DOHH2 (cell line): ENCODE measurements around the gene RAB7A.
A peak's percentile ranks its signal among the peaks of the same experiment; 100 is the strongest.
"Not testable (repeated sequence)": the region's sequence is repeated elsewhere in the genome, so short reads cannot be mapped to it uniquely, and the experiment has no call there.

Source experiments
- H3F3A ChIP-seq: fragments of 200-600 bp; sonication (generic), shearing (Covaris generic); 2 replicates; pipeline ENCODE4 v1.6.0; 2016; ENCODE audit warnings: antibody characterized with exemption, mild to moderate bottlenecking; ENCODE audit not compliant: control insufficient read depth, insufficient read depth
- H3K27ac ChIP-seq: fragments of 200-600 bp; sonication (generic); 2 replicates; pipeline ENCODE4 v1.5.1; 2014; ENCODE audit warnings: low read depth, mild to moderate bottlenecking, low read length, moderate library complexity
- H3K27me3 ChIP-seq: fragments of 200-600 bp; sonication (generic); 2 replicates; pipeline ENCODE4 v1.6.1; 2014; ENCODE audit warnings: mild to moderate bottlenecking, low read length, mixed read lengths; ENCODE audit not compliant: control insufficient read depth
- H3K36me3 ChIP-seq: fragments of 200-600 bp; sonication (generic); 2 replicates; pipeline ENCODE4 v1.6.1; 2014; ENCODE audit warnings: mild to moderate bottlenecking, low read length, moderate library complexity, mixed read lengths; ENCODE audit not compliant: control insufficient read depth
- H3K4me1 ChIP-seq: fragments of 200-600 bp; sonication (generic); 2 replicates; pipeline ENCODE4 v1.6.1; 2014; ENCODE audit warnings: mild to moderate bottlenecking, low read length, mixed read lengths; ENCODE audit not compliant: control insufficient read depth
- H3K4me2 ChIP-seq: fragments of 200-600 bp; sonication (generic); 2 replicates; pipeline ENCODE4 v1.6.0; 2014; ENCODE audit warnings: mild to moderate bottlenecking, low read length, moderate library complexity
- H3K4me3 ChIP-seq: fragments of 200-600 bp; sonication (generic); 2 replicates; pipeline ENCODE4 v1.5.1; 2014; ENCODE audit warnings: mild to moderate bottlenecking, low read length, mixed read lengths
- H3K79me2 ChIP-seq: fragments of 200-600 bp; sonication (generic); 2 replicates; pipeline ENCODE4 v1.6.1; 2014; ENCODE audit warnings: mild to moderate bottlenecking, low read length, mixed read lengths; ENCODE audit not compliant: control insufficient read depth
- H3K9me2 ChIP-seq: fragments of 200-600 bp; sonication (generic); replicated peaks from 2 replicates; pipeline ENCODE4 v1.6.1; 2014; ENCODE audit warnings: mild to moderate bottlenecking, low read length, mixed read lengths; ENCODE audit not compliant: control insufficient read depth
- H3K9me3 ChIP-seq: fragments of 200-600 bp; sonication (generic); 2 replicates; pipeline ENCODE4 v1.6.1; 2014; ENCODE audit warnings: antibody characterized with exemption, low read length, mixed read lengths; ENCODE audit not compliant: control insufficient read depth, insufficient read depth
- H4K20me1 ChIP-seq: fragments of 200-600 bp; sonication (generic); 2 replicates; pipeline ENCODE4 v1.6.0; 2014; ENCODE audit warnings: low read depth, mild to moderate bottlenecking, antibody characterized with exemption, low read length, moderate library complexity; ENCODE audit not compliant: control insufficient read depth, insufficient read depth
- CTCF ChIP-seq: fragments of 200-600 bp; sonication (generic); IDR thresholded peaks from one replicate; pipeline ENCODE4 v1.5.1; 2014; ENCODE audit warnings: antibody characterized with exemption, mild to moderate bottlenecking, low read depth, low read length; ENCODE audit not compliant: poor library complexity, severe bottlenecking
- EZH2phosphoT487 ChIP-seq: fragments of 200-600 bp; sonication (generic); IDR thresholded peaks from 2 replicates; pipeline ENCODE4 v1.6.1; 2017; ENCODE audit warnings: borderline replicate concordance, mild to moderate bottlenecking, antibody characterized with exemption, low read length, moderate library complexity, mixed read lengths

Gene RAB7A

GRCh38 chr3:128710816-128711433, 15.1 kb upstream of the RAB7A start:
- no peaks in the 10 kb centered on the region for H3K79me2 ChIP-seq
- no peaks in the 10 kb centered on the region for H3K9me3 ChIP-seq
- H3F3A ChIP-seq = no peaks in the 10 kb centered on the region
- no peak overlapping the region for H3K27ac ChIP-seq
- H4K20me1 ChIP-seq = no peaks in the 10 kb centered on the region
- H3K4me2 ChIP-seq = no peak overlapping the region
- no peaks in the 10 kb centered on the region for H3K36me3 ChIP-seq
- no peak for TF ChIP-seq EZH2phosphoT487
- no peak for TF ChIP-seq CTCF
- peaks cover 7% of the 10 kb centered on the region for H3K4me1 ChIP-seq
- H3K27me3 ChIP-seq = peaks cover 2% of the 10 kb centered on the region; the same call in 1 of the 2 replicates
- H3K9me2 ChIP-seq = no peaks in the 10 kb centered on the region
- H3K4me3 ChIP-seq = no peak overlapping the region

GRCh38 chr3:128712848-128713247, 13.1 kb upstream of the RAB7A start:
- H3K79me2 ChIP-seq = no peaks in the 10 kb centered on the region
- no peaks in the 10 kb centered on the region for H3K36me3 ChIP-seq
- no peaks in the 10 kb centered on the region for H3K27me3 ChIP-seq
- peaks cover 7% of the 10 kb centered on the region for H3K4me1 ChIP-seq
- TF ChIP-seq CTCF (no peak), EZH2phosphoT487 (no peak)
- H4K20me1 ChIP-seq = no peaks in the 10 kb centered on the region
- no peaks in the 10 kb centered on the region for H3F3A ChIP-seq
- H3K27ac ChIP-seq = no peak overlapping the region
- H3K4me2 ChIP-seq = no peak overlapping the region
- no peak overlapping the region for H3K4me3 ChIP-seq
- no peaks in the 10 kb centered on the region for H3K9me2 ChIP-seq
- no peaks in the 10 kb centered on the region for H3K9me3 ChIP-seq

- no peaks in the 10 kb centered on the region for H3K27me3 ChIP-seq
- no peaks in the 10 kb centered on the region for H3K9me3 ChIP-seq
- H3K79me2 ChIP-seq = no peaks in the 10 kb centered on the region
- H3K4me3 ChIP-seq = no peak overlapping the region
- H4K20me1 ChIP-seq = no peaks in the 10 kb centered on the region
- TF ChIP-seq EZH2phosphoT487 (no peak), CTCF (no peak)
- H3K27ac ChIP-seq = no peak overlapping the region
- H3K36me3 ChIP-seq = no peaks in the 10 kb centered on the region
- peak overlapping the region; percentile 31 for H3K4me2 ChIP-seq
- H3F3A ChIP-seq = no peaks in the 10 kb centered on the region
- peaks cover 7% of the 10 kb centered on the region for H3K4me1 ChIP-seq
- no peaks in the 10 kb centered on the region for H3K9me2 ChIP-seq
Measured at GRCh38 chr3:128714887-128715491, 11.0 kb upstream of the RAB7A start.

GRCh38 chr3:128718892-128719291, 7.1 kb upstream of the RAB7A start:
- not testable (repeated sequence) for H3K79me2 ChIP-seq, H3K9me3 ChIP-seq, H4K20me1 ChIP-seq, H3F3A ChIP-seq, H3K27me3 ChIP-seq, H3K9me2 ChIP-seq, H3K36me3 ChIP-seq, H3K4me3 ChIP-seq, H3K4me2 ChIP-seq, H3K4me1 ChIP-seq, H3K27ac ChIP-seq
